K562 (cell line): Measurements from ENCODE around the gene CARS2. TPM values are rescaled to one million over a fixed set of nuclear protein-coding genes. Genes with fewer than 3 reads are reported as not detected.

ENCODE experiments used
- ARHGAP35 ChIP-seq: fragments of 450-650 bp; IDR thresholded peaks from 2 replicates; pipeline ENCODE4 v1.6.1; 2018; ENCODE audit not compliant: partially characterized antibody
- GATAD2B ChIP-seq: fragments of 450-650 bp; IDR thresholded peaks from 2 replicates; pipeline ENCODE4 v1.6.1; 2017; ENCODE audit warnings: mild to moderate bottlenecking, borderline replicate concordance
- HNRNPK ChIP-seq: fragments of 200-400 bp; formaldehyde crosslinking; IDR thresholded peaks from one replicate; pipeline ENCODE4 v1.6.1; 2018; ENCODE audit warnings: mild to moderate bottlenecking, low read depth, low read length; ENCODE audit not compliant: poor library complexity, severe bottlenecking
- MITF ChIP-seq: IDR thresholded peaks from 2 replicates; pipeline ENCODE4 v1.6.1; 2014; ENCODE audit warnings: antibody characterized with exemption
- NBN ChIP-seq: fragments of 450-650 bp; IDR thresholded peaks from 2 replicates; pipeline ENCODE4 v1.6.1; 2016; ENCODE audit warnings: low read depth, mild to moderate bottlenecking
- NR2C1 ChIP-seq, 2 experiments: fragments of 450-650 bp; IDR thresholded peaks; 2 replicates each; pipeline ENCODE4 v1.6.1; 2017; ENCODE audit warnings: mild to moderate bottlenecking in 2 of 2, antibody characterized with exemption in 1 of 2, inconsistent platforms in 1 of 2, missing compliant biosample characterization in 1 of 2, missing genetic modification characterization in 1 of 2
- PHF8 ChIP-seq: fragments of 200-600 bp; sonication (generic); IDR thresholded peaks from 2 replicates; pipeline ENCODE4 v1.6.1; 2012; ENCODE audit warnings: mixed run types, mild to moderate bottlenecking, inconsistent platforms, low read length, moderate library complexity, borderline replicate concordance
- RAD21 ChIP-seq, 2 experiments: fragments of 250-450 bp in 1 of 2; fragments of 450-650 bp in 1 of 2; sonication (Bioruptor Pico) in 1 of 2; formaldehyde crosslinking in 1 of 2; IDR thresholded peaks in 1 of 2; conservative IDR thresholded peaks in 1 of 2; 2 replicates each; pipeline versions ENCODE4 v1.4.0 to v1.8.0; 2020 to 2022; ENCODE audit warnings: mild to moderate bottlenecking in 2 of 2, moderate library complexity in 1 of 2
- SMC3 ChIP-seq: conservative IDR thresholded peaks from 2 replicates; pipeline ENCODE4 v1.6.1; 2011; ENCODE audit warnings: low read depth, low read length, improper control_type of control experiment; ENCODE audit not compliant: insufficient read depth
- TAF9B ChIP-seq: fragments of 450-650 bp; IDR thresholded peaks from 2 replicates; pipeline ENCODE4 v1.6.1; 2018; ENCODE audit warnings: mild to moderate bottlenecking; ENCODE audit not compliant: partially characterized antibody
- TEAD4 ChIP-seq, 2 experiments: sonication (generic) in 1 of 2; formaldehyde crosslinking in 1 of 2; IDR thresholded peaks; 2 replicates each; pipeline versions ENCODE4 v1.6.1 to v1.8.0; 2012 to 2022; ENCODE audit warnings: borderline replicate concordance in 1 of 2, inconsistent platforms in 1 of 2, low read length in 1 of 2, mild to moderate bottlenecking in 1 of 2, missing genetic modification reagents in 1 of 2
- ZNF444 ChIP-seq: fragments of 250-450 bp; sonication (Bioruptor Pico); IDR thresholded peaks from 2 replicates; pipeline ENCODE4 v1.4.0; 2020; ENCODE audit warnings: mild to moderate bottlenecking, moderate library complexity
- polyA plus RNA-seq, 8 experiments: library from polyadenylated mRNA; depleted of rRNA in 4 of 8; stranded (reverse) in 5 of 8; unstranded in 3 of 8; fragments of >200 nt; fragmentation: Nextera tagmentation in 2 of 8; fragmentation: Illumina TruSeq in 1 of 8; extraction: Ambion mirVana in 2 of 8; extraction: Trizol in 1 of 8; gene quantifications; 2 replicates each; pipeline versions ENCODE4 v1.2.1 to v1.2.3, GENCODE V29; 2011 to 2014; ENCODE audit warnings: inconsistent platforms in 1 of 8, missing spikeins in 1 of 8
- total RNA-seq, 7 experiments: library from RNA; depleted of rRNA in 6 of 7; stranded (reverse); fragments of >200 nt in 6 of 7; fragmentation: Illumina TruSeq in 2 of 7; extraction: Trizol in 2 of 7; gene quantifications; 2 replicates each; pipeline versions ENCODE4 v1.2.1 to v1.2.3, GENCODE V29; 2011 to 2021; ENCODE audit warnings: low replicate concordance in 1 of 7
- TF ChIP-seq, protein P1 (sequence below): fragments of 450-650 bp; formaldehyde crosslinking; IDR thresholded peaks from 2 replicates; pipeline ENCODE4 v1.4.0; 2020; ENCODE audit warnings: mild to moderate bottlenecking

The CARS2 gene
- total and polyA plus RNA-seq, 9 of the 15 experiments (the other 6 are each of a cell fraction or from before 2014, with no cell fraction given): 1.7 to 37.4 (median 30.5) TPM

GRCh38 chr13:110712081-110712848 is 6.3 kb upstream of the CARS2 start (continued):
- no peak for TF ChIP-seq MITF
- TF ChIP-seq ARHGAP35: no peak
- no peak for TF ChIP-seq RAD21 (CRISPR knock-in tag; conservative IDR thresholded peaks at IDR 0.05 in 1 of 2, IDR thresholded peaks at IDR 0.05 in 1 of 2)
- TF ChIP-seq TEAD4 (IDR thresholded peaks at IDR 0.05; ENCODE audit: low read length): no peak
- TF ChIP-seq TEAD4 (CRISPR knock-in tag; IDR thresholded peaks at IDR 0.05; ENCODE audit: borderline replicate concordance): no peak
- TF ChIP-seq ZNF444 (CRISPR knock-in tag): no peak
- TF ChIP-seq GATAD2B: 0 out of 2 replicates have a peak, but pooled peaks have one; percentile 35
- peak; percentile 87 for TF ChIP-seq PHF8
- peak; percentile 46 for TF ChIP-seq TAF9B
- no peak for TF ChIP-seq HNRNPK
- TF ChIP-seq, protein P1, sequence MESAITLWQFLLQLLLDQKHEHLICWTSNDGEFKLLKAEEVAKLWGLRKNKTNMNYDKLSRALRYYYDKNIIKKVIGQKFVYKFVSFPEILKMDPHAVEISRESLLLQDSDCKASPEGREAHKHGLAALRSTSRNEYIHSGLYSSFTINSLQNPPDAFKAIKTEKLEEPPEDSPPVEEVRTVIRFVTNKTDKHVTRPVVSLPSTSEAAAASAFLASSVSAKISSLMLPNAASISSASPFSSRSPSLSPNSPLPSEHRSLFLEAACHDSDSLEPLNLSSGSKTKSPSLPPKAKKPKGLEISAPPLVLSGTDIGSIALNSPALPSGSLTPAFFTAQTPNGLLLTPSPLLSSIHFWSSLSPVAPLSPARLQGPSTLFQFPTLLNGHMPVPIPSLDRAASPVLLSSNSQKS (CRISPR knock-in tag): no peak
- TF ChIP-seq SMC3: no peak
- peak; percentile 43; the same call in 1 of the 2 replicates for TF ChIP-seq NBN
- TF ChIP-seq NR2C1 (IDR thresholded peaks at IDR 0.05): peak; percentile 57
- peak; percentile 70 for TF ChIP-seq NR2C1 (tag; IDR thresholded peaks at IDR 0.05)
